ENCODE measurements around the gene MTARC2.

GRCh38 chr1:220732137-220732536, 16.0 kb upstream of the MTARC2 start:
- no peak for TF ChIP-seq CTCF (IDR thresholded peaks at IDR 0.05; ENCODE audit: insufficient read depth, low read length, poor library complexity, severe bottlenecking)
- TF ChIP-seq EZH2phosphoT487 (conservative IDR thresholded peaks at IDR 0.05; ENCODE audit: low read length) = no peak
